Activated CD4-positive, alpha-beta T cell treated with anti-CD3 and anti-CD28 coated beads, Interleukin-2, Interleukin-4, amounts not matched to agents 100 ng/mL and 50 ng/mL, durations not matched to agents 16 hours and 8 hours (primary cell): ENCODE measurements around the gene LCN6.
"Not testable (repeated sequence)": the region's sequence is repeated elsewhere in the genome, so short reads cannot be mapped to it uniquely, and the experiment has no call there.

ENCODE experiments used
- DNase-seq: peaks from one replicate; pipeline ENCODE4 v3.0.0-alpha.2; 2020; ENCODE audit warnings: low spot score

LCN6 gene

DNA sequence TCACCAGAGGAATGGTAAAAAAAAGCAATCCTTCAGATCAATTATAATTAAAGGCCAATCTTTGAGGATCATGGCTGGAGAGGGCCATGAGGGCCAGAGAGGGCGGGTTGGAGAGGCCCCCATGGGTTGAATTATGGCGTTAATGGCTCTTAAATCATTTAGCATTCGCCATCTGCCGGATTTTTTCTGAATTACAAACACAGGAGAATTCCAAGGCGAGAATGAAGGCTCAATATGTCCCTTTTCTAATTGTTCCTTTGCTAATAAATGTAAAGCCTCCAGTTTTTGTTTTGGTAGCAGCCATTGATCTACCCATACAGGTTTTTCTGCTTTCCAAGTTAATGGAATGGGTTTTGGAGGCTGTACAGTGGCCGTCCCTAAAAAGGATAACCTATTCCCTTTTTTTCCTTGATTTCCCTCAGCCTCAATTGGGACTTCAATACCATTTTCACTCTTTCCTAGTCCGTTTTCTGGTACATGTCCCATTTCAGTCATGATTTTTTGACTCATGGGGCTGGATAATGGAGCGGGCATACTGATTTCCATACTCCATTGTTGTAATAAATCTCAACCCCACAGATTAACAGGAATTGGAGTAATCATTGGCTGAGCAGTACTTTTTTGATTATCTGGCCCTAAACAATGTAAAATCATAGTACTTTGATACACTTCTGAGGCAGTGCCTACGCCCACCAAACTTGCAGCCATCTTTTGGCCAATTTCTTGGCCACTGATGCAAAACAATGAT, 36.1 kb upstream of the LCN6 start:
- no peak for DNase-seq

DNA sequence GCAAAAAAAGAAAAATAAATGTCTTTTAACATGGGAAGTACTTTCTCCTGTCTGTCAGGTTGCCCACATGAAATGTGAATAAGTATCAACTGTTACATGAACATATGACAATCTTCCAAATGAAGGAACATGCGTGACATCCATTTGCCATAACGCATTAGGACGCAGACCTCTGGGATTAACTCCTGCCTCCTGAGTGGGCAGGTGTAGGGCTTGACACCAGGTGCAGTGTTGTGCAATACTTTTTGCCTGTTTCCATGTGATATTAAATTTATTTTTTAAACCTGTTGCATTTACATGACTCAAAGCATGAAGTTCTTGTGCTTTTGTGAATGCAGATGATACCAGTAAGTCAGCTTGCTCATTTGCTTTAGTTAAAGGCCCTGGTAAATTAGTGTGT, 34.1 kb upstream of the LCN6 start:
- no peak for DNase-seq

DNA sequence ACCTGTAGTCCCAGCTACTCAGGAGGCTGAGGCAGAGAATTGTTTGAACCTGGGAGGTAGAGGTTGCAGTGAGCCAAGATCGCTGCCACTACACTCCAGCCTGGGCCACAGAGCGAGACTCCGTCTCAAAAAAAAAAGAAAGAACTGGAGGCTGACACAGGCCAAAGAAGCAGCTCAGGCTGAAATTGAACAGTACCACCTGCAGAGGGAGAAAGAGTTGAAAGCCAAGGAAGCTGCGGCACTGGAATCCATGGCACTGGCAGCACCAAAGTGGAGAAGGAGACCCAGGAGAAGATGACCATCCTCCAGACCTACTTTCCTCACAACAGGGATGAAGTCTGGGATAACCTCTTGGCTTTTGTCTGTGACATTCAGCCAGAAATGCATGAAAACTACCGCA, 31.5 kb upstream of the LCN6 start:
- DNase-seq = no peak

DNA sequence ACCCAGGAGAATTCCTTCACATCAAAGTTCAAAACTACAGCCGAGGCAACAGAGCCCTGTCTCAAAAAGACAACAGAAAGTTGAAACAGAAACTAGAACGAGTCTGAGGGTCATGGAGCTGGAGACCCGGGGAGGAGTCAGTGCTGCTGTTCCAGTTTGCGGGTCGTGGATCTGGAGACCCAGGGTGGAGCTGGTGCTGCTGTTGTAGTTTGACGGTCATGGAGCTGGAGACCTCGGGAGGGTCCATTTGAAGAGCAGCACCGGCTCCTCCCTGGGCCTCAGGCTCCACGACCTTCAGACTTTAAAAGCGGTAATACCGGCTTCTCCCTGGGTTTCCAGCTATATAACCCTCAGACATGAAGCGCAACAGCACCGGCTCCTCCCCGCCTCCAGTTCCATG, 29.0 kb upstream of the LCN6 start:
- DNase-seq = no peak

DNA sequence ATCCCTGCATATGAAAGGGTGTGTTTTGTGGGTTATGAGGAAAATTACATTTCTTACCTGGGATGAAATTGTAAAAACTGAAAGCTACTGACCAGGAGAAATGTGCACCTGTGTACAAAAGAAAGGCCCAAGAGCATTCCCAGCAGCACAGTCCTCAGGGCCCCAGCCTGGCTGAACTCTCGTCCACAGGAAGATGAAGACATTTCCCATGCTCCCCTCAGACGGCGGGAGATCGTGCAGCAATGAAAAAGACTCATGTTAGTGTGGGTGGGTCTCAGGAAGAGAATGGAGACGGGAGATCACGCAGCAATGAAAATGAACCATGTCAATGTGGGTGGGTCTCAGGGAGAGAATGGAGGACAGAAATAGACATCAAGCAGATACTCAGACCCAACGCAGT, 28.6 kb upstream of the LCN6 start:
- no peak for DNase-seq

DNA sequence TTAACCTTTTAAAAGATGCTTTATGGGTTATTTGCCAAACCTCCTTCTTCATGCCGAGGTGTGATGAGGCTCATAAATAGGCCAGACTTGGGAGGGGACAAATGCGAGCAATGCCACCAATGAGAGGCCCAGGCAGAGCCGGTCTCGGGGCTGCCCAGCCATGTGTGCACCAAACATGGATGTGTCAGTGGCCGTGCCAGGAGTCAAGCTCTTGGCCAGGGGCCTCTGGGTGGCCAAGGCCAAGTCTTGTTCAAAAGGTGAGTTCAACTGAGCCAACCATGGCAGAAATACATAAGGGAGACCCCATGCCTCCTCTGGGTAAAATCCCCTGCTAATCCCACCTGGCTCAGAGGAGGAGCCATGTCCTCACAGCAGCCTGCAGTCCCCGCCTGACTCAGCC, 26.9 kb upstream of the LCN6 start:
- no peak for DNase-seq

DNA sequence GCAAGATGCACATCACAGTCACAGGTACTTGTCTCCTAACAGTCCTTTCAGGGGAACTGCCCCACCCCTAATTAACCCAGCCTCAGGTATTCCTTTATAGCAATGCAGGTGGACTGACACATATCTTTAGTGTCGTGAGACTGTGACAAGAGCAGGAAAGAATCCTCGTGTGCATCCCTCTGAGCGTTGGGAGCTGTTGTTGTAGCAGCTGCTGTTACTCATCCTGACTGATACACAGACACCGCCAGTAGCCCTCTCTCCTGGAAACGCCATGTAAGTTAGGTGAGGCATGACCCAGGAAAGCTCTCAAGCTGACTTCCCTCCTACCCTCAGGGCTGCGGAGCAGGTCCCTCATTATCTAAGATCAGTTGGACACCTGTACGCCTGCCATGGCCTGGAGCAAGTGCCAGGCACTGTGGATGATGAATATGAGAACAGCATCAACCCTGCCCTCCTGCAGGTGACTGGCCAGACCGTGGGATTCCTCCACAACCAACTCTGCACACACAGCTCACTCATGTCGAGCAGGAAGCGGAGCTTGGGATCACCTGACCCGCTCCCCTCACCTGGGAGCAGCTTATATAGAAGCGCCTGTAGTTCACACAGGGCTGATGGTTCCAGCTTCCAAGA, 26.2 kb upstream of the LCN6 start:
- no peak for DNase-seq

DNA sequence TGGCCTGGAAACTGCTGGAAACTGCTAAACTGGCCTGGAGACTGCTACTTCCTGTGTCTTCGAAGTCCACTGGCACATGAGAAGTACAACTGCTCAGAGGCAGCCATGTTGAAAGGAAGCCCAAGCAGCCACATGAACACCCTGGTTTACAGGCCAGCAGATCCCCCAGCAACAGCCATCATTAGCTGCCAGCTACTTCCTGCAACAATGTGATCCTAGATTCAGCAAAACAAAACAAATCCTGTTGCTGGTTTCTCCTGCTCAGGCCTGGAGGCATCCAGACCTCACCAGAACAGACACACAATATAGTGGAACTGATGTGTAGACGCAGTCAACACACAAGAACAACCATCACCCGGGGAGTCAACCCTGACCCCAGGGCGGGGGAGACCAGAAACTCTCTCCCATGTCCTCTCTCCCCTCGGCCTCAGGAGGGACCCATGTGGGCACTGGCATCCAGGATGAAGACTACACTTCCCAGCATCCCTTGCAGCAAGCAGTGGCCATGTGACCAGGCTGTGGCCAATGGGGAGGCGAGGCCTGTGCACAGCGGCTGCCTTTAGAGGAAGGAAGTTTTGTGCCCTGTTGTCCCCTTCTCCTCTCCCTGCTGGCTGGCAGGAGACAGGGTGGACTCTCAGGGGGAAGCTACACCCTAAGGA, 25.2 kb upstream of the LCN6 start:
- peak; percentile 22 for DNase-seq

DNA sequence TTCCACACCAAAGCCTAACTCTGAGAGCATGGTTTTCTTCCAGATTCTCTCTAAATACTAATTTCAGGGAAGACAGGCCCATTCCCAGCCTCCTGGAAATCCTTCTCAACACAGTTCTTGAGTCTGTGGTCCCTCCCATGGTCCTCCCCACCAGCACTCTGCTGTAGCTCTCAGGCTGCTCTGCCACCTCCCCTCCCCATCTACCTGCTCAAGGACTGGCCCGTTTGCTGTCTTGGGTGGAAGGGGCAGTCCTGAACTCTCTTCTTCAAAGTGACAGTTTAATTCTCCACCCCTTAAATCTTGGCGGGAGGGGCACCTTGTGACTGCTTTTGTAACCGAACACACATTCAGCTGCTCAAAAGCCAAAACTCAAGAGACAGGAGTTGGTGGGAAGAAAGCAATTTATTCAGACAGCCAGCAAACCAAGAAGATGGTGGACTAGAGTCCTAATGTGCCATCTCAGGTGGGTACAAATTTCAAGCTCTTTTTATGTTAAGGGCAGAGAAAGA, 23.6 kb upstream of the LCN6 start:
- DNase-seq = no peak

DNA sequence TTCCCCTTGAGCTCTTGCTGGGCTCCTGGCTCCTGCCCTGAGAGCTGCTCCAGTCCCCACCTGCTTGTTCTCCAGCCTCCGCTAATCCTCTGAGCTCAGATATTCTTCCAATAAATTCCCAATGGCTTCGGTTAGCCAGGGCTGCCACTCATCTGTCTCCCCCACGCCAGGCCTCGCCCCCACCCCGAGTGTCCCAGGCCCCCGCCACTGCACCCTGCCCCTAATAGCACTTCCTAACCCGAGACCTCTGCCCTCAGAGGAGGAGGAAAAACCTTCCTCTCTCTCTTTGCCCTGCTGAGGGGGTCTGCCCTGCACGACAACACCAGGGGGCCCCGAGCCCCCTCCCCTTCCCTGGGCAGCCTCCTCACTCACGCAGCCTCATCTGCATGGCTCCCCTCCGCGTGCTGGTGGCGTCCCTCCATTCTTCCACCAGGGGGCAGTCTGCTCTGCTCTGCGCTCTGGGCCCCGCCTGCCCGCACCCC, 21.4 kb upstream of the LCN6 start:
- DNase-seq = peak; percentile 53

DNA sequence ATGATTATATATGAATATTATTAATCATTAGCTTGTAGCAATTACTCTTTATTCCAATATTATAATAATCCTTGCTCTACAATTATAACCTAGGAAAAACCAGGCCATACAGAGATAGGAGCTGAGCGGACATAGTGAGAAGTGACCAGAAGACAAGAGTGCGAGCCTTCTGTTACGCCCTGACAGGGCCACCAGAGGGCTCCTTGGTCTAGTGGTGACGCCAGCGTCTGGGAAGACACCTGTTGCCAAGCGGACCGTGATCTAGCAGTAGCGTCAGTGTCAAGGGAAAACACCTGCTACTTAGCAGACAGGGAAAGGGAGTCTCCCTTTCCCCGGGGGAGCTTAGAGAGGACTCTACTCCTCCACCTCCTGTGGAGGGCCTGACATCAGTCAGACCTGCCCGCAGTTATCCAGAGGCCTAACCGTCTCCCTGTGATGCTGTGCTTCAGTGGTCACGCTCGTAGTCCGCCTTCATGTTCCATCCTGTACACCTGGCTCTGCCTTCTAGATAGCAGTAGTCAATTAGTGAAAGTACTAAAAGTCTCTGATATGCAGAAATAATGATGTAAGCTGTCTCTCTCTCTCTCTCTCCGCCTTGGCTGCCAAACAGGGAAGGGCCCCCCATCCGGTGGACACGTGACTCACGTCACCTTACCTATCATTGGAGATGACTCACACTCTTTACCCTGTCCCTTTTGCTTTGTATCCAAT, 18.2 kb upstream of the LCN6 start:
- peak; percentile 53 for DNase-seq

DNA sequence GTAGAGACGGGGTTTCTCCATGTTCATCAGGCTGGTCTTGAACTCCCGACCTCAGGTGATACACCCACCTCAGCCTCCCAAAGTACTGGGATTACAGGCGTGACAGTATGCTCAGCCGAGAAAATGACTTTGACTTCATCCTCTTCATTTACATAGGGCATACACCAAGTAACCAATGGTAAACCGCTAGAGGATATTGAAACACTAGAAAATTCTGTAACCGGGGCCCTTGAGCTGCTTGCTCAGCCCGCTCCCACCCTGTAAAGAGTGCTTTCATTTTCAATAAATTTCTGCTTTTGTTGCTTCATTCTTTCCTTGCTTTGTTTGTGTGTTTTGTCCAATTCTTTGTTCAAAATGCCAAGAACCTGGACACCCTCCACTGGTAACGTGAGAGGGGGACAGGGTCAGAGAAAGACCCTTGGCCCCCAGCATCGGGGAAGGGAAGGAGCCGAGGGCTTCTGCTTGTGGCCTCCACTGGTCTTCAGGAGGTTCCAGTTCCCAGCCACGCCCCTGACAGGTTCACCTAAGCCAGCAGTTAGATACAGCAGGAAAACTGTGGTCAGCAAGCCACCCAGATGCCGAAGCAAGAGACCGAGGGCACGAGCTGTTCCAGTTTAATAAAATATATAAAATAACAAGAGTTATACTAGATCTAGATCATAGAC, 17.6 kb upstream of the LCN6 start:
- DNase-seq = not testable (repeated sequence)

DNA sequence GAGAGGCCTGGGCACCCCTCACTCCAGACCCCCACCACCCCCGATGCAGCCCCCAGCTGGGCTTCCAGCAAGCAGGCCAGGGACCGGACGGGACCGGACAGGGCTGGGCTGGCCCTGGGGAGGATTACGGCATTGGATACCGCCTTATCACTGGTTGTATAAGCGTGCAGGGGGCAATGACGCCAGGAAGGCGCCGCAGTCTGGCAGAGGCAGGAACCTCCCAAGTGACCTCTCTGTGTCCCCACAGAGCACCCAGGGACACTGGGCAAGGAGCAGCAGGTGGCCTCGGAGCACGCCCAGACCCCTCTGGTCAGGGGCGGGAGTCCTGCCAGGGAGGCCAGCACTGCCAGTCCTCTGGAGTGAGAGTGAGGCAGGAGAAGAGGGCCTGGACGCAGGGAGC, 16.7 kb upstream of the LCN6 start:
- no peak for DNase-seq

DNA sequence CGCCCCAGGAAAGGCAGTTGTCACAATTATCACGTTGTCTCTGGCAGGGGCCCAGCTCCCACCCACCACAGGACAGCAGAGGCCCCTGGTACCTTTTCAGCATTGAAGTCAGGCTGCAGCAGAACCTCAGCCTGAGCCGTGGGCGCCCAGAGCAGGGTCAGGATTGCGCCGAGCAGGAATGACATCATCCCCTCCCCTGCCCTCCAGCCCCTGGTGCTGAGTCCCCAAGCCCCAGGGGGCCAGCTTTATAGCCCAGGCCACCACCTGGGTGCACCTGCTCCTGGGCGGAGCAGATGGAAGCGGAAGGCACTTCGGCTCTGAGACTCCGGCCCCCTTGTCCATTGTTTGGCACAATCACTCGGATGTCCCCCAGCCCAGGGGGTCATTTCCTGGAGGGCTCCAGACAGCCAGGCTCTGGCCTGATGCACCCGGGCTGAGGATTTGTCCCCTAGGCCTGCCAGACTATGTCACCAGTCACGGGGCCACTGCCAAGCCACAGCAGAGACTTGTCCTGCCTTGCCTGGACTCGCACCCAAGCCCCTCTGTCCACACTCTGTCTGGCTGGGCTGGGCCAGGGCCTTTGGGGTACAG, 16.1 kb upstream of the LCN6 start, which contains the start of gene LCN15:
LCN15 (minus strand) TSS at position 218 of the 591 bp plus-strand sequence; CDS start at position 188, 30 bp downstream.
- no peak for DNase-seq

DNA sequence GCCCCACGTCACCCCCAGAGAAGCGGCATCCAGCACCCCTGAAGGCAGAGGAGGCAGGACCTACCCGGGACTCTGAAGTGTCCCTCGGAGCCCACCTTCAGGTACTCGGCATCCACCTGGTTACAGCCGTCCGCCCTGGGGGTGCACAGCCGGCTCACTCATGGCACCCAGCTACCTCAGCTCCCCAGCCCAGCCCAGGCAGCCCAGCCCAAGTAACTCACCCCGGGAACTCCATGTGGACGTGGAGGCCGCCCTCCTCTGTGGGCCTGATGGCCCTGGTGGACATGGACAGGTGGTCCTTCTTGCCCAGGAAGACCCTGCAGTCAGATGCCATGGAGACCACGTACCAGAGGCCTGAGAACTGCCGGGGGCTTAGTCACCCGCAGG, 15.3 kb upstream of the LCN6 start:
- DNase-seq = no peak

DNA sequence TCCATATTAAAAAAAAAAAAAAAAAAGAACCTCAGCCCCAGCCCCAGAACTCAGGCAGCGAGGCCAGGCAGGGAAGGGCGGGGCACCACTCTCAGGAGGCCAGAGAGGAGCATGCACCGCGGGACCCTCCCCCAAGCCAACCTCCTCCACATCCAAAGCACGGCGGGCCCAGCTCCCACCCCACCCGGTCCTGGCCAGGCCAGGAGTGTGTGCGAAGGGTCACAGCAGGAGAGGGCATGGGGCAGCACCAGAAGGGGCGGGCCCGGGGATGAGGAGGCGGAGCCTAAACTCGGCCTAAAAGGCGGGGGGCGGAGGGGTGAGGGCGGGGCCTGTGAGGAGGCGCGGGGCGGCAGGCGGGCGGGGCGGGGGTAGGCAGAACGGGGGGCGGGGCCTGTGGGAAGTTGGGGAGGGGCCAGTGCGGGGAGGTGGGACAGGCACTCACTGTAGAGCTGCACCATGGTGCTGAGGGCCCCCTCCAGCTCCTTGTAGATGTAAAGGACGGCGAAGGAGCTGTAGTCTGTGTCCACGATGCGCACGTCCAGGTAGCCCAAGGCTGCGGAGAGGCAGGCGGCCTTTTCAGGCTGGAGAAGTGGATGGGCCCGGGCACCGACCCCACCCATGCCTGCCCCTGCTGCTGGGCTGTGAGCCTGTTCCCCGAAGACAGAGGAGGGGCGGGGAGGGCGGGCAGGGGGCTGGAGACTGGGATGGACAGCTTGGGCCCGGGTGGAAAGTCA, 14.8 kb upstream of the LCN6 start:
- DNase-seq = peak; percentile 56

DNA sequence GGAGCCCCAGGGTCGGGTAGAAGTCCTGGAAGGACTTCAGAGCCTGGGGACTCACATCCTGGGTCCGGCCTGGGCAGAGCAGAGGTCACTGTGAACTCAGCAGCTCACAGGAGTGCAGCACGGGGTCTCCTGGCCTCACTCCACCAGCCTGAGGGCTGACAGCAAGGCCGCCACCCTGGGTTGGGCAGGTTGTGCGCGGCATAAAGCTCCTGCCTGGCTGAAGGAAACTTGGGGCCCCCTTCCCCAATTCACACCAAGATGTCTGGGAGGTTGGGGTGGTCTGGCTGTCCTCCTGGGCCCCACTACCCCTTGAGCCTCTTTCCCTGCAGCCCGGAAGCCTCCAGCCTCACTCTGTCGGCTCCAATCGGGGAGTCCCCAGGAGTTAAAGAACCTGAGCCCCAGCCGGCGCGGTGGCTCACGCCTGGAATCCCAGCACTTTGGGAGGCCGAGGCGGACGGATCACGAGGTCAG, 13.9 kb upstream of the LCN6 start:
- DNase-seq = no peak

DNA sequence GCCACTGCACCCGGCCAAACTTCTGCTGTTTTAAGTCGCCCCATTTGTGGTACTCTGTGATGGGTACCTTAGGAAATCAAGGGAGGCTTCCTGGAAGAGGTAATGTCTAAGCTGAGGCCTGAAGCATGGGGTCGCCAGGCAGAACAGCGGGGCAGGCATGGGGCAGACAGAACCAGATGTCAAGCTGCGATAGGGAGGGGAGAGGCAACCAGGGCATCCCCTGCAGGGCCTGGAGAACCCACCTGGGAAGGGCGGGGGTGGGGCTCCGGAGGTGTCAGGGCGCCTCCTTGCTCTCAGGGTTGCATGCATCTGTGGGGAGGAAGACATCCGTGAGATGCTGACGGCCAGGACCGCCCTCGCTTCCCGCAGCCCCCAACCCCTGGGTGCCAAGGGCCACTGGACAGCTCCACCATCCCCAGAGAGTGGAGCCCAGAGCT, 13.2 kb upstream of the LCN6 start:
- no peak for DNase-seq

DNA sequence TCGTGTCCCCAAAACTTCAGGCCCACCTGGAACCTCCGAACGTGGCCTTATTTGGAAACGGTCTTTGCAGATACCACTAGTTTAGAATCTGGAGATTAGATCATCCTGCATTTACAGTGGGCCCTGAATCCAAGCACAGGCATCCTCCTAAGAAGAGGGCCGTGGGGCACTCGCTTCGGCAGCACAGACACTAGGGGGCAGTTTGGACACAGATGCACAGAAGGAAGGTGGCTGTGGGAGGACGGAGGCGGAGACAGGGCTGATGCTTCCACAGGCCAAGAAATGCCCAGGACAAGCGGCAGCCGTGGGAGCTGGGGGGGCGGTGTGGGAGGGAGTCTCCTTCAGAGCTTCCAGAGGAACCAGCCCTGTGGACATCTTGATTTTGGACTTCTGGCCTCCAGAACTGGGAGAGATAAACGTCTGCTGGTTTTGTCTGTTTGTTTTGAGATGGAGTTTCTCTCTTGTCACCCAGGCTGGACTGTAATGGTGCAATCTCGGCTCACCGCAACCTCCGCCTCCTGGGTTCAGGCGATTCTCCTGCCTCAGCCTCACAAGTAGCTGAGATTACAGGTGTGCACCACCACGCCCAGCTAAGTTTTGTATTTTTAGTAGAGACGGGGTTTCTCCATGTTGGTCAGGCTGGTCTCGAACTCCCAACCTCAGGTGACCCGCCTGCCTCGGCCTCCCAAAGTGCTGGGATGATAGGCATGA, 12.7 kb upstream of the LCN6 start:
- DNase-seq = peak; percentile 36

DNA sequence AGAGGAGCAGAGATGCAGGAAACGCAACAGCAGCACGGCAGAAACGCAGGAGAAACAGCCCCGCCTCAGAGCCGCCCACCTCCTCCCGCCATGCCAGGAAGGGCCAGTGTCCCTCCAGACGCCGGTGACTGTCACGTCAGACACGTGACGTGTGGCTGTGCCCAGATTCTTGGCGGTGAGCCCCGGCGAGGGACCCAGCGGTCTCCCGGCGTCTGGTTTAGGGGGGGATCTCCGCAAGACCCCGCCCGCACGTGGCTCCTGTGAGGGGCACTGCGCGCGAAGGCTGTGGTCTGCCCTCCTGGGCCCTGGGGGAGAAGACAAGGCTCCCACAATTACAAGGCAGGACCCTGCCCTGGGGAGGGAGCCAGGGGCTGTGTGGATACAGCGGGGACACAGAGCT, 12.1 kb upstream of the LCN6 start:
- DNase-seq = no peak
